K562 (cell line): Measurements from ENCODE around the gene PAQR7. TPM values are rescaled to one million over a fixed set of nuclear protein-coding genes. Genes with fewer than 3 reads are reported as not detected.

Source experiments
- ARID1B ChIP-seq: fragments of 450-650 bp; IDR thresholded peaks from 2 replicates; pipeline ENCODE4 v1.6.1; 2016; ENCODE audit warnings: antibody characterized with exemption, mild to moderate bottlenecking, inconsistent platforms
- BHLHE40 ChIP-seq: IDR thresholded peaks from 2 replicates; pipeline ENCODE4 v1.6.1; 2011; ENCODE audit warnings: low read length, improper control_type of control experiment
- CBX5 ChIP-seq: IDR thresholded peaks from 2 replicates; pipeline ENCODE4 v1.6.1; 2014; ENCODE audit warnings: low read depth, borderline replicate concordance
- CTBP1 ChIP-seq: fragments of 450-650 bp; IDR thresholded peaks from 2 replicates; pipeline ENCODE4 v1.6.1; 2016; ENCODE audit warnings: borderline replicate concordance
- DMBX1 ChIP-seq: fragments of 250-450 bp; sonication (Bioruptor Pico); IDR thresholded peaks from 2 replicates; pipeline ENCODE4 v1.8.0; 2022; ENCODE audit warnings: inconsistent platforms, mild to moderate bottlenecking, moderate library complexity, borderline replicate concordance
- EGR1 ChIP-seq: fragments of 450-650 bp; conservative IDR thresholded peaks from 2 replicates; pipeline ENCODE4 v1.6.1; 2017; ENCODE audit warnings: mild to moderate bottlenecking
- HDGF ChIP-seq: fragments of 450-650 bp; IDR thresholded peaks from 2 replicates; pipeline ENCODE4 v1.6.1; 2016
- KLF1 ChIP-seq: fragments of 450-650 bp; IDR thresholded peaks from 2 replicates; pipeline ENCODE4 v1.6.1; 2016; ENCODE audit warnings: missing genetic modification characterization, missing compliant biosample characterization
- KLF13 ChIP-seq: fragments of 450-650 bp; IDR thresholded peaks from 2 replicates; pipeline ENCODE4 v1.6.1; 2016; ENCODE audit warnings: missing genetic modification characterization, low read depth, mild to moderate bottlenecking, missing compliant biosample characterization, moderate library complexity, borderline replicate concordance
- MEIS2 ChIP-seq: fragments of 450-650 bp; IDR thresholded peaks from 2 replicates; pipeline ENCODE4 v1.6.1; 2014; ENCODE audit warnings: mild to moderate bottlenecking; ENCODE audit not compliant: partially characterized antibody
- MYC ChIP-seq, 2 experiments: fragments of 250-450 bp in 1 of 2; sonication (Bioruptor Pico) in 1 of 2; IDR thresholded peaks; 2 replicates each; pipeline versions ENCODE4 v1.5.1 to v1.6.1; 2012 to 2021; ENCODE audit warnings: low read depth in 2 of 2, borderline replicate concordance in 1 of 2, improper control_type of control experiment in 1 of 2, low read length in 1 of 2, mild to moderate bottlenecking in 1 of 2, moderate library complexity in 1 of 2
- MYNN ChIP-seq, 2 experiments: sonication (generic); formaldehyde crosslinking in 1 of 2; IDR thresholded peaks; 2 replicates each; pipeline versions ENCODE4 v1.5.0 to v1.6.1; 2016 to 2020; ENCODE audit warnings: antibody characterized with exemption in 1 of 2, missing genetic modification reagents in 1 of 2
- POLR2A ChIP-seq: fragments of 450-650 bp; conservative IDR thresholded peaks from 2 replicates; pipeline ENCODE4 v1.6.1; 2016
- SMARCA5 ChIP-seq: fragments of 450-650 bp; IDR thresholded peaks from 2 replicates; pipeline ENCODE4 v1.6.1; 2016
- SOX6 ChIP-seq: fragments of 450-650 bp; IDR thresholded peaks from 2 replicates; pipeline ENCODE4 v1.6.1; 2014; ENCODE audit warnings: mild to moderate bottlenecking
- TAL1 ChIP-seq: fragments of 450-650 bp; IDR thresholded peaks from 2 replicates; pipeline ENCODE4 v1.6.1; 2016; ENCODE audit warnings: mild to moderate bottlenecking
- TBL1XR1 ChIP-seq, 2 experiments: IDR thresholded peaks; 2 replicates each; pipeline ENCODE4 v1.6.1; 2012; ENCODE audit warnings: improper control_type of control experiment in 2 of 2, low read length in 2 of 2, mild to moderate bottlenecking in 1 of 2
- ZBTB17 ChIP-seq: fragments of 450-650 bp; formaldehyde crosslinking; IDR thresholded peaks from 2 replicates; pipeline ENCODE4 v1.4.0; 2020; ENCODE audit warnings: mild to moderate bottlenecking
- ZNF431 ChIP-seq: sonication (generic); formaldehyde crosslinking; IDR thresholded peaks from 2 replicates; pipeline ENCODE4 v1.8.0; 2022; ENCODE audit warnings: mild to moderate bottlenecking, missing genetic modification reagents
- polyA plus RNA-seq, 8 experiments: library from polyadenylated mRNA; depleted of rRNA in 4 of 8; stranded (reverse) in 5 of 8; unstranded in 3 of 8; fragments of >200 nt; fragmentation: Nextera tagmentation in 2 of 8; fragmentation: Illumina TruSeq in 1 of 8; extraction: Ambion mirVana in 2 of 8; extraction: Trizol in 1 of 8; gene quantifications; 2 replicates each; pipeline versions ENCODE4 v1.2.1 to v1.2.3, GENCODE V29; 2011 to 2014; ENCODE audit warnings: inconsistent platforms in 1 of 8, missing spikeins in 1 of 8
- total RNA-seq, 7 experiments: library from RNA; depleted of rRNA in 6 of 7; stranded (reverse); fragments of >200 nt in 6 of 7; fragmentation: Illumina TruSeq in 2 of 7; extraction: Trizol in 2 of 7; gene quantifications; 2 replicates each; pipeline versions ENCODE4 v1.2.1 to v1.2.3, GENCODE V29; 2011 to 2021; ENCODE audit warnings: low replicate concordance in 1 of 7
- TF ChIP-seq, protein P1 (sequence below): fragments of 450-650 bp; formaldehyde crosslinking; conservative IDR thresholded peaks from 2 replicates; pipeline ENCODE4 v1.4.0; 2022; ENCODE audit warnings: mild to moderate bottlenecking, missing genetic modification characterization
- TF ChIP-seq, protein P2 (sequence below), 2 experiments: IDR thresholded peaks; 2 replicates each; pipeline ENCODE4 v1.6.1; 2012; ENCODE audit warnings: improper control_type of control experiment in 2 of 2, low read depth in 2 of 2, low read length in 2 of 2, borderline replicate concordance in 1 of 2
- TF ChIP-seq, protein P3 (sequence below): sonication (generic); formaldehyde crosslinking; IDR thresholded peaks from 2 replicates; pipeline ENCODE4 v1.8.1; 2023; ENCODE audit warnings: mild to moderate bottlenecking, missing genetic modification reagents

Gene PAQR7
- total and polyA plus RNA-seq, 9 of the 15 experiments (the other 6 are each of a cell fraction or from before 2014, with no cell fraction given) = 1.1 to 5.2 (median 2.6) TPM

DNA sequence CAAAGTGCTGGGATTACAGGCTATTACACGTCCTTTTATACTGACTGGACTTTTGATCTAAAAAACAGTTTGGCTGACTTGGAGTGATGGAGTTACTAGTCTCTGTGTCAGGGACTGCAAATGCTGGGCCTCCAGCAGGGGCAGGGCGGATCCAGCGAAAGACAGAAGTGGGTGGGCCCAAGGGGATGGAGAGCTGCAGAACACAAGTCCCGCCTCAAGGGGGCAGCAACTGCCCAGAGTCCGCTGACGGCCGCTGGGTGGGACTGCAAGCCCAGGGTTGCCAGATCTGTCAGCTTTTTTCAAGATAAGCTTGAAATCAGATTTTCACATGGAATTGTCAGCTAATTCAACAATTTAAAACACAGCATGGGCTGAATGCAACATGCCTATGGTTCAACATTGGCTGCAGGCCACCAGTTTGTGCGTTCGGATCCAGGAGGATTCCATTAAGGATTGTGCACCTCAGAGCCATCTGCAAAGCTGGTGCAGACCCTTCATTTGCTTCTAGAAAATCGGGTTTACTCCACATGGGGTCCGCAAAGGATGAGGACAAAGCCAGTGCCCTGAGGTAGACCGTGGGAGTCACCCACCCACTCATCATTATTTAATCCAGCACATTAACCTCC, 20.0 kb upstream of the PAQR7 start (continued):
- TF ChIP-seq, protein P1, sequence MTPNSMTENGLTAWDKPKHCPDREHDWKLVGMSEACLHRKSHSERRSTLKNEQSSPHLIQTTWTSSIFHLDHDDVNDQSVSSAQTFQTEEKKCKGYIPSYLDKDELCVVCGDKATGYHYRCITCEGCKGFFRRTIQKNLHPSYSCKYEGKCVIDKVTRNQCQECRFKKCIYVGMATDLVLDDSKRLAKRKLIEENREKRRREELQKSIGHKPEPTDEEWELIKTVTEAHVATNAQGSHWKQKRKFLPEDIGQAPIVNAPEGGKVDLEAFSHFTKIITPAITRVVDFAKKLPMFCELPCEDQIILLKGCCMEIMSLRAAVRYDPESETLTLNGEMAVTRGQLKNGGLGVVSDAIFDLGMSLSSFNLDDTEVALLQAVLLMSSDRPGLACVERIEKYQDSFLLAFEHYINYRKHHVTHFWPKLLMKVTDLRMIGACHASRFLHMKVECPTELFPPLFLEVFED = 0 out of 2 replicates have a peak, but pooled peaks have one; percentile 19
- 0 out of 2 replicates have a peak, but pooled peaks have one; percentile 38 for TF ChIP-seq ZBTB17
- TF ChIP-seq, protein P2, sequence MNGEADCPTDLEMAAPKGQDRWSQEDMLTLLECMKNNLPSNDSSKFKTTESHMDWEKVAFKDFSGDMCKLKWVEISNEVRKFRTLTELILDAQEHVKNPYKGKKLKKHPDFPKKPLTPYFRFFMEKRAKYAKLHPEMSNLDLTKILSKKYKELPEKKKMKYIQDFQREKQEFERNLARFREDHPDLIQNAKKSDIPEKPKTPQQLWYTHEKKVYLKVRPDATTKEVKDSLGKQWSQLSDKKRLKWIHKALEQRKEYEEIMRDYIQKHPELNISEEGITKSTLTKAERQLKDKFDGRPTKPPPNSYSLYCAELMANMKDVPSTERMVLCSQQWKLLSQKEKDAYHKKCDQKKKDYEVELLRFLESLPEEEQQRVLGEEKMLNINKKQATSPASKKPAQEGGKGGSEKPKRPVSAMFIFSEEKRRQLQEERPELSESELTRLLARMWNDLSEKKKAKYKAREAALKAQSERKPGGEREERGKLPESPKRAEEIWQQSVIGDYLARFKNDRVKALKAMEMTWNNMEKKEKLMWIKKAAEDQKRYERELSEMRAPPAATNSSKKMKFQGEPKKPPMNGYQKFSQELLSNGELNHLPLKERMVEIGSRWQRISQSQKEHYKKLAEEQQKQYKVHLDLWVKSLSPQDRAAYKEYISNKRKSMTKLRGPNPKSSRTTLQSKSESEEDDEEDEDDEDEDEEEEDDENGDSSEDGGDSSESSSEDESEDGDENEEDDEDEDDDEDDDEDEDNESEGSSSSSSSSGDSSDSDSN (IDR thresholded peaks at IDR 0.05; ENCODE audit: borderline replicate concordance in 1 of 2, low read depth in 2 of 2, low read length in 2 of 2) = no peak
- TF ChIP-seq MYNN (IDR thresholded peaks at IDR 0.05) = peak; percentile 69; the same call in 1 of the 2 replicates
- no peak for TF ChIP-seq MYNN (CRISPR knock-in tag; IDR thresholded peaks at IDR 0.05)
- TF ChIP-seq ZNF431 (CRISPR knock-in tag) = no peak
- TF ChIP-seq SMARCA5 = peak; percentile 4; the same call in 1 of the 2 replicates
- TF ChIP-seq MYC (IDR thresholded peaks at IDR 0.05; ENCODE audit: low read depth, low read length) = peak; percentile 76
- no peak for TF ChIP-seq MYC (CRISPR knock-in tag; IDR thresholded peaks at IDR 0.05; ENCODE audit: borderline replicate concordance, low read depth)
- peak in 1 of 2 experiments; percentile 50; a peak in 3 of 4 replicates for TF ChIP-seq TBL1XR1 (IDR thresholded peaks at IDR 0.05; ENCODE audit: low read length in 2 of 2)
- TF ChIP-seq MEIS2 = peak; percentile 72
- no peak for TF ChIP-seq TAL1
- TF ChIP-seq KLF13 (tag) = peak; percentile 96
- peak; percentile 73; the same call in 1 of the 2 replicates for TF ChIP-seq SOX6
- peak; percentile 54 for TF ChIP-seq BHLHE40
- TF ChIP-seq, protein P3, sequence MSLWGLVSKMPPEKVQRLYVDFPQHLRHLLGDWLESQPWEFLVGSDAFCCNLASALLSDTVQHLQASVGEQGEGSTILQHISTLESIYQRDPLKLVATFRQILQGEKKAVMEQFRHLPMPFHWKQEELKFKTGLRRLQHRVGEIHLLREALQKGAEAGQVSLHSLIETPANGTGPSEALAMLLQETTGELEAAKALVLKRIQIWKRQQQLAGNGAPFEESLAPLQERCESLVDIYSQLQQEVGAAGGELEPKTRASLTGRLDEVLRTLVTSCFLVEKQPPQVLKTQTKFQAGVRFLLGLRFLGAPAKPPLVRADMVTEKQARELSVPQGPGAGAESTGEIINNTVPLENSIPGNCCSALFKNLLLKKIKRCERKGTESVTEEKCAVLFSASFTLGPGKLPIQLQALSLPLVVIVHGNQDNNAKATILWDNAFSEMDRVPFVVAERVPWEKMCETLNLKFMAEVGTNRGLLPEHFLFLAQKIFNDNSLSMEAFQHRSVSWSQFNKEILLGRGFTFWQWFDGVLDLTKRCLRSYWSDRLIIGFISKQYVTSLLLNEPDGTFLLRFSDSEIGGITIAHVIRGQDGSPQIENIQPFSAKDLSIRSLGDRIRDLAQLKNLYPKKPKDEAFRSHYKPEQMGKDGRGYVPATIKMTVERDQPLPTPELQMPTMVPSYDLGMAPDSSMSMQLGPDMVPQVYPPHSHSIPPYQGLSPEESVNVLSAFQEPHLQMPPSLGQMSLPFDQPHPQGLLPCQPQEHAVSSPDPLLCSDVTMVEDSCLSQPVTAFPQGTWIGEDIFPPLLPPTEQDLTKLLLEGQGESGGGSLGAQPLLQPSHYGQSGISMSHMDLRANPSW (CRISPR knock-in tag) = 0 out of 2 replicates have a peak, but pooled peaks have one; percentile 19
- TF ChIP-seq KLF1 = peak; percentile 45; the same call in 1 of the 2 replicates
- peak; percentile 89 for TF ChIP-seq CTBP1
- peak; percentile 30 for TF ChIP-seq EGR1
- TF ChIP-seq CBX5 = peak; percentile 59; the same call in 1 of the 2 replicates
- TF ChIP-seq DMBX1 (CRISPR knock-in tag) = no peak
- TF ChIP-seq ARID1B = 0 out of 2 replicates have a peak, but pooled peaks have one; percentile 37
- TF ChIP-seq HDGF = peak; percentile 85
- 0 out of 2 replicates have a peak, but pooled peaks have one; percentile 12 for TF ChIP-seq POLR2A
